GM18867 (cell line): Measurements from ENCODE around the gene DENND1A.
"Not testable (repeated sequence)": the region's sequence is repeated elsewhere in the genome, so short reads cannot be mapped to it uniquely, and the experiment has no call there.

Experiments
- ATAC-seq: cut with Tn5 transposase; IDR thresholded peaks from one replicate; pipeline ENCODE4 v1.9.1; 2021; ENCODE audit warnings: mild to moderate bottlenecking, moderate library complexity; ENCODE audit not compliant: unreplicated experiment

Gene DENND1A

DNA sequence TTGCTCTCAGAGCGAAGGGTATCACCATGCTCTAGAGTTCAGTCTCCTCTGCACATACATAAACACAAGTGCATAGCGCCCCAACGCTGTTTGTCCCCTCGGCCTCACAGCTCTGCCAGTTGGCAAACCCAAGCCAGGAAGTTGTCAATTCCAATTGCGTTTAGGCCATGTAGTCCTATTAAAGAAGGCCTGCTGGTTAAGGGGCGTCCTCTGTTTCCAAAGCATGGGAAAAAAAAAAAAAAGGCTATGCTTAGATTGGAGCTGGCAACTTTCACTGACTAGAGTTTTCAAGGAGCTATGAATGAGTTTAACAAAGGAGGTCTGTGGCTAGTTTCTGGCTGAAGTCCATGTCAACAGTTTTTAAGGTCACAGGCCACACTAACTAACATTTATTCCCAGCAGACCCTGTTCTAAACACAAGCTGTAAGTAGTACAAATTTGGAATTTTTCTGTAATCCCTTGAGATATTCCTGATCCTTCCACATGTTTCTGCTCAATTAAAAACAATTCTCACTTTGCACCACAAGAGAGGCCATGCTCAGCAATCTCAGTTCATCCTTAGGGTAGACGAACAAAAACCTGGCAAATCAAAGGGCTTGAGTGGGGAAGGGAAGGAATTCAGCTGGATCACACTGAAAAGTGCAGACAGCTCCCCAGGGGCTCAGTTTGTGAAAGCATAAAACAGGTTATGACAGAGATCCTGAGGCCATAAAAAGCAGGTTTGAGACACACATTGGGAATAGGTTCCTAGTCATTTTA is 187.7 kb downstream of the DENND1A start:
- no peak for ATAC-seq

DNA sequence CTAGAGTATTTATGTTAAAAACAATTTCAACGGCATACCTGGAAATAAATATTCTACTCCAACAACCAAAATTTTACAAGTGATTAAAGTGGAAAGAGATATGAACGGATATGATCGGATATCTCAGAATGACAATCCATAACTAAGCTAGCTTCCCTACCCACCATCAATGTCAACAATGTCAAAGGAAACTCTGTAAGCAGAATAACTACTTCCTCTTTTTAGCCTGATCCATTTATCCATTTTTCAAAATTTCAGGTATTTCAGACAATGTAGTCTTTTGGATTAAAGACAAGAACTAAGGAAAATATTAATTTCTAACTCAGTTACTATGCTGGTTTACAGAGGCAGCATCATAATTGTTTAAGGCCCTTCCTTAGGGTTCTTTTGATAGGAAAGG is 188.7 kb downstream of the DENND1A start:
- no peak for ATAC-seq

DNA sequence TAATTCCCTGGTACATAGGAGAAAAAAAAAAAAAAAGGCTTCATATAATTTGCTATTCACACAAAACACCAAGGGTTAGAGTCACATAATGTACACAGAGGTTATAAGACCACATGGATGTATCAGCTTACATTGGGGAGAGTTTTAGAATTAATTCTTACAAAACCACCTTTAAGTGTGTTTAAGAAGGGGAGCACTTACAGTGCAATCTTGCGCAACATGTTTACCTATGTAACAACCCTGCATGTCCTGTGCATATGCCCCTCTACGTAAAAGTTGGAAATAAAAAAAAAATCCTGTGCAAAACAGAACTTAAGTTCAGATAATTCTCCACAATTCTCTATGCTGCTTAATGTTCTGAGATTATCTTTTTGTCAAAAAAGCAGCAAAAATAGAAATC is 190.0 kb downstream of the DENND1A start:
- no peak for ATAC-seq

DNA sequence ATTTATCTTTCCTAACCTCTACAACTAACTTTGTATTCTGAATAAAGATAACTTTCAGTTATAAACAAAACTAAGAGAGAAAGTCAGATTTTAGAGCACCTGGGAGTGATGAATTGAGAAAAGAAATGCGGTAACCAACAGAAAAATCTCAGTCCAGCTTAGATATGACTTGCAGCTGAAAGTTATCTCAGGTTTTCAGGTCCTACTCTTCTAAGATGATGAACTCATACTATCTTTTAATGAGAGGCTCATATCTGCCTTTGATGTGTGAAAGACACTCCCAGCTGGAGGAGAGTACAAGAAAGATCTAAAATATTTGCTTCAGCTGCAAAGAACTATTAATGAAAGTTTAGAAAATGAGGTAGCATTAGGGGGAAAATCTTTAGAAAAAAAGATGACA is 190.5 kb downstream of the DENND1A start:
- ATAC-seq = no peak

DNA sequence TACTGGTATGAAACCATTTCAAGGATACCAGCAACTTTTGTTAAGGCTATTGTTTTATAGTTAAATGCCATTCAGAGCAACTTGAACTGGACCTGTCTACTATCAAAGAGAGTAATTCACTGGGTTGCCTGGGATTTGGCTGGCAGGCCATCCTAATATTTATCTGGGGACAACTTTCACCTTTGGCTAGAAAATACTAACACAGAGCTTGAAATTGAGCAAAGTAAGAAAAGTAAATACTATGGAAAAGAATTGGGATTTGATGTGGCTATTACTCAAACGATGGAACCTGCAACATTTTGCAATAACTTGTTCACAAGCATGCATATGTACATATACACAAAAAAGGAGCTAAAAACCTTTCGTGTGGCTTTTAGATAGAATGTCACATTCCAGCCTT is 191.3 kb downstream of the DENND1A start:
- no peak for ATAC-seq

DNA sequence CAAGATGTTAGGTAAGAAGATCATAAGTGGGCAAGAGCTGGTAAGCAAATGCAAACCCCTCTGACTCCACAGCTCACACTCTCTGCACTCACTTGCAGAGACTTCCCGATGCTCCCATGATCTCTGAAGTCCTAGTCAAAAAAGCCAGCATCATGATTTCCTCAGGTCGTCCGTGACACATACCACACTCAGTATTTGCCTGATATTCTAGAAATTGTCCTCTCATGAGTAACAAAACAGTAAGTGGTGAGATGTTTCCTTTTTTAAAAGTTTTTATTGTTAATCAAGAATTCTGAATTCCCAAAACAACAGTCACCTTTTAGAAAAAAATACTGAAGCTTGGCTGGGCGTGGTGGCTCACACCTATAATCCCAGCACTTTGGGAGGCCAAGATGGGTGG is 194.6 kb downstream of the DENND1A start:
- no peak for ATAC-seq

DNA sequence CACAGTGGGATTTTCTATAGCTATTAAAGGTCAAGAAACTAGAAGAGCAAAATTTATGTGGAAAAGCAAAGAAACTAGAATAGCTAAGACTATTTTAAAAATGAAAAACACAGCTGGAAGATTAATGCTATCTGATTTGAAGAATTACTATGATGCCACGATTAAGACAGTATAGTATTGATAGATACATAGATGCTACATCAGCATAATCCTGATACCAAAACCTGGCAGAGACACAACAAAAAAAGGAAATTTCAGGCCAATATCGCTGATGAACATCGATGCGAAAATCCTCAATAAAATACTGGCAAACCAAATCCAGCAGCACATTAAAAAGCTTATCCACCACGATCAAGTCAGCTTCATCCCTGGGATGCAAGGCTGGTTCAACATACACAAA is 201.4 kb downstream of the DENND1A start:
- ATAC-seq = not testable (repeated sequence)

DNA sequence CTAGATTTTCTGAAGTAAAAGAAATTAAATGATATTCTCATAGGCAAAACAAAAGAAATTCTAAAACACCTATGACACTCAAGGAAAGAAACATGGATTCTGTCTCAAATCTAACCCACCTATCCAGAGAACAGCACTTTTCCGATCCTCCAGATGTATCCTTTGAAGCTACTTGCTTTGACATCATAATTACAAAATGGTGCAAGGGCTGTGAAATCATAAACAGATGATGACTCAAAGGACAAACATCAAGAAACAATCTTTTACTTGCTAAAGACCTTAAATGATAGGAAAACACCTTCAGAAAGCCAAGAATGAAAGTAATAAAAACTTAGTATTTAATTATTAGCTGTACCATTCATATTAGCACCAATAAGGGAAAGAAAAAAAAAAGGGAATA is 202.6 kb downstream of the DENND1A start:
- no peak for ATAC-seq

DNA sequence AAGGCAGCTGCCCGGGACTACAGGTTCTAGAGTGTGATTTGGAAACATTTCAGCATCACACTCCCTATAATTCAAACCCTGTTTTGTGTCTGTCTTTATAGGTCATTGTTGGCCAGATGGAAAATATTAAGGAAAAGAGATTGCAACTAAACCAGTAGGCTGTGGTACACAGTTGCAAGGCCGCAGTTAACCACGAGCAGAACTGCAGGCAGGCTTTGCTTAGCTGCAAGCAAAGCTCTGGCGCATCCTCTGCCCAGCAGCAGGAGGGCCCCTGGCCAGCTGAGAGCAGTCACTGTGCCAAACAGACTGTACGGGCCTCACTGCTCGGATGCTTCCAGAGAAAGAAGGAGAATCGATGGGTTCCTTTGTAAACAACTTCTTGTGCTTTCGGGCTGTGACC is 204.5 kb downstream of the DENND1A start:
- no peak for ATAC-seq

DNA sequence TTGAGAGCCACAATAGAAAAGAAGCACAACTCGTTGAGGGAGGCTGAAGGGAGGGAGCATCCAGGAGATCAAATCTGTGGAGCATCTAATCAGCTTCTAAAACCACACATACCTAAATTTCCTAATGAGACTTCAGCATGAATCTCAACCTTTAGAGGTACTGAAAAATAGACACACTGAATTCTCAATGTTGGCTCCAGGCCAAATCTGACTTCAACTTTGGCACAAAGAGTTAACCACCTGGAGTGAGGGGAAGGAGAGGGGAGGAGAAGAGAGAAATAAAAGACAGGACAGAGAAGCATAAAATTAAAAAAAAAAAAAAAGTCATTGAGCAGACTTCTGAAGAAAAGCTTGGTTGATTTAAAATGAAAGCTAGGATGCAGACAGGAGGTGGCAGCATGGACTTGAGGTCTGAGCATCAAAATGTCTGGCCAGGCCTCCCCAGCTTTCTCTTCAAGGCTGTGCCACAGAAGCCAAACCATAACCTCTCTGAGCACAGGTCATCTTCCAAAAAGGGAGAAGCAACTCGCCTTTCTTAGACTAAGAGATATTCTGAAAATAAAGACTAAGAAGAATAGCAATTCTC is 205.6 kb downstream of the DENND1A start:
- ATAC-seq = no peak

DNA sequence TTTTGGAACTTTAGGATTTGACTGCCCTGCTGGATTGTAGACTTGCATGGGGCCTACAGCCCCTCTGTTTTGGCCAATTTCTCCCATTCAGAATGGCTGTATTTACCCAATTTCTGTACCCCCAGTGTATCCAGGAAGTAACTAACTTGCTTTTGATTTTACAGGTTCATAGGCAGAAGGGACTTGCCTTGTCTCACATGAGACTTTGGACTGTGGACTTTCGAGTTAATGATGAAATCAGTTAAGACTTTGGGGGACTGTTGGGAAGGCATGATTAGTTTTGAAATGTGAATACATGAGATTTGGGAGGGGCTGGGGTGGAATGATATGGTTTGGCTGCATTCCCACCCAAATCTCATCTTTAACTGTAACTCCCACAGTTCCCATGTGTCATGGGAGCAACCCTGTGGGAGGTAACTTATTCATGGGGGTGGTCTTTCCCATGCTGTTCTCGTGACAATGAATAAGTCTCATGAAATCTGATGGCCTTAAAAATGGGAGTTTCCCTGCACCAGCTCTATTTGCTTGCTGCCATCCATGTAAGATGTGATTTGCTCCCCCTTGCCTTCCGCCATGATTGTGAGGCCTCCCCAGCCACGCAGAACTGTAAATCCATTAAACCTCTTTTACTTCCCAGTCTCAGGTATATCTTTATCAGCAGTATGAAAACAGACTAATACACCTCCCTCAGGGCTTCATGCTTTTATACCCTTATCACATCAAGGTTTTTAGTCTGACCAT is 206.6 kb downstream of the DENND1A start:
- ATAC-seq = no peak

DNA sequence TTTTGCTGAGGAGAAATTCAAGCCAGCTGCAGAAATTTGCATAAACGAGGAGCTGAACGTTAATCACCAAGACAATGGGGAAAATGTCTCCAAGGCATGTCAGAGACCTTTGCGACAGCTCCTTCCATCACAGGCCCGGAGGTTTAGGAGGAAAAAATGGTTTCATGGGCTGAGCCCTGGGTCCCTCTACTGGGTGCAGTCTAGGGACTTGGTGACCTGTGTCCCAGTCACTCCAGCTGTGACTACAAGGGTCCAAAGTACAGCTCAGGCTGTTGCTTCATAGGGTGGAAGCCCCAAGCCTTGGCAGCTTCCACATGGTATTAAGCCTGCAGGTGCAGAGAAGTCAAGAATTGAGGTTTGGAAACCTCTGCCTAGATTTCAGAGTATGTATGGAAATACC is 207.5 kb downstream of the DENND1A start:
- ATAC-seq = no peak

DNA sequence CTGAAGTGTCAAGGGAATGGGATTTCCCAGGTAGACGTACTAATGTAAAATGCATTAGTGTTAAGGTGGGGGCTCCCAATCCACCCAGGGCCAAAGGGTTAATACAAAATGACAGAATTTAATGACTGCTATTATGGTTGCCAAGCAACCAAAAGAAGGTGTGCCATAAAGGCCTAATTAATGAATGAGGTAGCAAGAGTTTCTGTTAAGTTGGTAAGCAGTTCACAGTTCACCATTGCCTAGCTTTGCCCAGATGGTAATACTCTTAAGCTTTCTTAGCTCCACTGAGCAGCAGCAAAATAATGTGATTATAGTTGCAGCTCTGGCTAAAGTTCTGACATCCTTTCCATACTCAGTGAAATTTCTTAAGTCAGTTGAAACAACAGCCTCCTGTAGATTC is 211.7 kb downstream of the DENND1A start:
- ATAC-seq = no peak

DNA sequence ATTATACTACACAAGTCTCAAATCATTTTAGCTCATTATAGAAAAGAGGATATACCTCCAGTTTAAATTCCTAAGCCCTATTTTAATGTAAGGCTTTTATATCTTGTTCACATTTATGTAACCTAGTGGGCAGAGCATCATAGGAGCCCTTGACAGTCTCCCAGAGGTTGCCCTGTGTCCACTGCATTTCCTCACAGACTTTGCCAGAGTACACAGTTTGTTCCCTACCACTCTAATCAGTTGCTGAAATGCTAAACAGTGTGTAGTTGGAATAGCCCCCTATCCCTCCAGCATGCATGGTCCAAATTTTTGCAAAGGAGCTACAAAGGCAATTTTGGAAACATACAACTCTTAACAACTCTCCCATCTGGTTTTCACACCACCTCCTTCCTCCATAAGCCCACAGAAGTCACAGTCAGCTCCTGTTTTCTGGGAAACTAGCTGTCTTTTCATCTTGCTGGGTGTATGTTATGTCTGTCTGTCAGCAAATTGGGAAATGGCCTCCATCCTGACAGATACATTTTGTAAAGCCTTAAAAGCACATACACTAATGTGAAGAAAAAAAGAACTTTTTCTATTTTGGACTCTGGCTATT is 212.2 kb downstream of the DENND1A start:
- no peak for ATAC-seq

DNA sequence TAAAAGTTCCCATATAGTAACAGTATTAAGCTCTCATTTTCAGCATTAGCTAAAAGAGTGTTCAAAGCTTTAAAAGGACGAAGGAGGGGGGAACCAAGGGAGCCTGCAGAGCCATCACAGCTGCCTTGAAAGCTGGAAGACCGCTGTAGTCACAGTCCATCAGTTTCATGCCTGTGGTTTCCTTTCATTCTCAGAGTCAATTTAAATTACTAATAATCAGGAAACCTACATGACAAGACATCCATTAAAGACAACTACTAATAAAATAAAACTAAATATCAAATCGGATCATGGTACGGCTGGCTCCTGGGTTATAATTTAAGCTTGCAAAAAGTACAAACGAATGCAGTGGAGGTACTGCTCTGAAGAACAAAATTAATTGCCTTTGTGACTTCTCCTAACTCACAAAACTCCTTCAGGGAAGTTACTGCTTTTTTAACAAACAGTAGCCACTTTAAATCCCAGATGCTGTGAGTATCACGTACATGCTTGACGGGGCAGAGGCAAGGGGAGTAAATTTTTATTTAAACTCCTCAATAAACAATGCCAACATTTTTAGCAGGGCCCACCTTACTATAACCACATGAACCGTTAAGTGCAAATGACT is 213.5 kb downstream of the DENND1A start:
- no peak for ATAC-seq

DNA sequence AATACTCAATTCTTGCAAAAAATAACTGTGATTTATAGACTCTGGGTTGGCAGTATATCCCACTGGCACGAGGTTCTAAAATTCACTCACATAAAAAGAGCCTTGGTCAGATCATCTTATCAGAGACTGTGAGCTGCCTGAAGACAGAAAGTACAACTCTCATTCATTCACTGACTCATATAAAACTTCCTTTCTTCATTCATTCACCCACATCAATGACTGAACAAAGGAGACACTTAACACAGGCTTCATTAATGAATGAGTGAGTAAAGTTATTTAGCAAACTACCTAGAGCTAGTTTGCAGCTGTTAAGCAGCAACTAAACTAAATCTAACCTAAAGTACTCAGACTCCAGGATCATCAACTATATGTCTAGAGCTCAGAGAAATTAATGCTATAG is 214.7 kb downstream of the DENND1A start:
- no peak for ATAC-seq

DNA sequence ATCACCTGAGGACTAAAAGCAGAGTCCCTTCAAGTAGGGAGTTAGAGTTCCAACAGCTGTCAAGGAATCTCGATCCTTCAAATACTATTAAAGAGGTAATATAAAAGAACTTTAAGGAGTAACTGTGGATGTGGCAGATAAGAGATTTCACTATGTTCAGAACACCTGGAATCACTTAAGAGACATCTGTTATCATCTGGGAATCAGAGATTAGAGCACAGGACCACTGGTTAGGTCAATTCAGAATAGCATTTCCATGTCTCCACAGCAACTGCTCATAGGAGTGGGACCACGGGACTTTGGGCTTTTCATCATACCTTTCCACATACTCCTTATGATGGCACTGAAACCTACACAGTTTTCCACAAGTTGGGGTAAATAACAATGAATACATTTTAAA is 216.6 kb downstream of the DENND1A start:
- no peak for ATAC-seq

DNA sequence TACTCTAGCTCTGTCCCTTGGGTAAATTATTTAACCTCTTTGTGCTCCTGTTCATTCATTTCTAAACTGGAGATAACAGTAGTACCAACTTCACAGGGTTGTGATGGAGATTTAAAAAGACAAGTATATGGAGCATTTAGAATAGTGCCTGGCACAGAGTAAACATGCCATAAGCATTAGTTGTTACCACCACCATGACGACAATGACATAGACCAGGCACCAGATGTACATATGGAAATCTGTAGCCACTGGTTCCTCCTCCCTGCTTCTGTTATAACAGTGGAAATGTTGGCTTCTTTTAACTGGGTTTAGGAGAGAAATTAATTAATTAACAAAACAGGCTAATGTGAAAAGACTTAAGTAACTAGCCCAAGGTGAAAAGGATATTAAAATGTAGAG is 217.5 kb downstream of the DENND1A start:
- no peak for ATAC-seq

DNA sequence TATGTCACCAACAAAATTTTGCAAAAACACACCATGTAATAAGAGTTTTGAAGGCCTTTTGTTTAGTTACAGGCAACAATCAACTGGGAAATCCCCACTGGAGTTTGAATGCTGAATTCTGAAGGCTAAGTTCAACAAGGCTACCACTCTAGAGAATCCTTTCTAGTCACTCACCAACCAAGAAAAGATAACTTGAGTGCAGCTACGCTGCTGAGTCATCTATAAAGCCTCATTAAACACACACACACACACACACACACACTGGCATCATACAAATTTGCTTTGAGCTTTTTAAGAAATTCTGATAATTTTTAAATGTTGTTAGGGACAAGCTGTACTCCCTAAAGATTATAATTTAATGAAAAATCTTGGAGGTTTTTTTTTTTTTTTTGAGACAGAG is 219.6 kb downstream of the DENND1A start:
- ATAC-seq = no peak

DNA sequence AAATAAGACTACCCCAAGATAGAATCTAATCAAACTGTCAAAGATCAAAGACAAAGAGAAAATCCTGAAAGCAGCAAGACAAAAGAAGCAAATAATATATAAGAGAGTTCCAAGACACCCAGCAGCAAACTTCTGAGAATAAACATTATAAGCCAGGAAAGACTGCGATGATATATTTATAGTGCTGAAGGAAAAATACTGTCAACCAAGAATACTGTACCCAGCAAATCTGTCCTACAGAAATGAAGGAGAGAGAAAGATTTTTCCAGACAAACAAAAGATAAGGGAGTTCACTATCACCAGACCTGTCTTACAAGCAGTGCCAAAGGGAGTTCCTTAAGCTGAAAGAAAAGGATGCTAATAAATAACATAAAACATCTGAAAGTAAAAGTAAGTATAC is 227.4 kb downstream of the DENND1A start:
- ATAC-seq = no peak

DNA sequence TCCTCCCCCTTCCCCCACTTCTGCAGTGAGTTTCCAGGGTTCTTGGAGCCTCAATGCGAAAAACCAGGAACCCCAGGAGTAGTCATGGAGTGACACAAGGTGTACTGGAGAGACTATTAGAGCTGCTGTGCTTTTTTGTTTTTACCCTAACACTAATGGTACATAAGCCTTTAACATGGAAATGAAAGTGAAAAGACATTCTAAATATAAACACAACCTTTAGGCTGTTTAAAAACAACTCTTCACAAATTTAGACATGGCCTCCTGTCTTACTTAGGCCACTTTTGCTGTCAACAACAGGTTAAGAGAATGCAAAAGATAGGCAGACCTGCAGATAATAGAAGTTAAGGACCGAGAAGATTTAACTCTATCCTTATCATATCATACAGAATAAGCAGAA is 232.2 kb downstream of the DENND1A start:
- no peak for ATAC-seq
